GM10266 (cell line): Measurements from ENCODE around the gene PAPPA.

ENCODE experiments used
- DNase-seq: peaks from one replicate; pipeline ENCODE4 v3.0.0; 2012; ENCODE audit errors: extremely low spot score
- CTCF ChIP-seq: IDR thresholded peaks from 2 replicates; pipeline ENCODE4 v1.5.1; 2012; ENCODE audit warnings: mild to moderate bottlenecking, low read depth; ENCODE audit not compliant: control insufficient read depth, insufficient read depth; ENCODE audit errors: missing control alignments

The PAPPA gene

GRCh38 chr9:116419181-116419580, 265.6 kb downstream of the PAPPA start:
- TF ChIP-seq CTCF = no peak
- DNase-seq = no peak

GRCh38 chr9:116420993-116421538, 267.5 kb downstream of the PAPPA start:
- no peak for TF ChIP-seq CTCF
- DNase-seq = no peak

- no peak for DNase-seq
- TF ChIP-seq CTCF = no peak
Observed at GRCh38 chr9:116422119-116422979, 268.8 kb downstream of the PAPPA start.

- no peak for DNase-seq
- TF ChIP-seq CTCF = no peak
Observed at GRCh38 chr9:116423149-116423548, 269.6 kb downstream of the PAPPA start.

GRCh38 chr9:116425244-116425643, 271.7 kb downstream of the PAPPA start:
- no peak for TF ChIP-seq CTCF
- DNase-seq = no peak

- no peak for DNase-seq
- TF ChIP-seq CTCF = no peak
Observed at GRCh38 chr9:116430849-116431248, 277.3 kb downstream of the PAPPA start.

GRCh38 chr9:116432051-116432450, 278.5 kb downstream of the PAPPA start:
- no peak for DNase-seq
- no peak for TF ChIP-seq CTCF
